Keratinocyte (primary cell): ENCODE results near the gene PTGES. TPM values are rescaled to one million over a fixed set of nuclear protein-coding genes. Genes with fewer than 3 reads are reported as not detected.
"Not testable (repeated sequence)": the region's sequence is repeated elsewhere in the genome, so short reads cannot be mapped to it uniquely, and the experiment has no call there.

Experiments used
- DNase-seq: peaks from one replicate; pipeline ENCODE4 v3.0.0-alpha.2; 2011; ENCODE audit warnings: low read depth, missing footprints, low spot score
- FAIRE-seq: peaks from 2 replicates; lab custom pipeline; 2011; peaks lifted over from hg19 to GRCh38; lab: Jason Lieb, UNC
- H2AFZ ChIP-seq: 2 replicates; pipeline ENCODE4 v1.6.0; 2012; ENCODE audit warnings: low read length, control low read depth, inconsistent platforms; ENCODE audit not compliant: control insufficient read depth
- H3K27ac ChIP-seq: 2 replicates; pipeline ENCODE4 v1.5.1; 2011; ENCODE audit warnings: low read length; ENCODE audit not compliant: control insufficient read depth, insufficient read depth
- H3K27me3 ChIP-seq: 3 replicates; pipeline ENCODE4 v1.6.0; 2011; ENCODE audit warnings: low read length; ENCODE audit not compliant: control insufficient read depth, insufficient read depth; ENCODE audit errors: extremely low read depth
- H3K36me3 ChIP-seq, 2 experiments: 2 replicates in 1 of 2; 3 replicates in 1 of 2; pipeline ENCODE4 v1.5.1; 2011; ENCODE audit warnings: low read length in 2 of 2, mild to moderate bottlenecking in 1 of 2; ENCODE audit not compliant: control insufficient read depth in 2 of 2, insufficient read depth in 2 of 2; ENCODE audit errors: extremely low read depth in 1 of 2
- H3K4me1 ChIP-seq: 3 replicates; pipeline ENCODE4 v1.5.1; 2011; ENCODE audit warnings: low read length; ENCODE audit not compliant: control insufficient read depth, insufficient read depth; ENCODE audit errors: extremely low read depth
- H3K4me2 ChIP-seq: 3 replicates; pipeline ENCODE4 v1.6.0; 2011; ENCODE audit warnings: low read depth, low read length; ENCODE audit not compliant: control insufficient read depth, insufficient read depth; ENCODE audit errors: extremely low read depth
- H3K4me3 ChIP-seq, 3 experiments: fragments of 200-600 bp in 1 of 3; sonication (generic) in 1 of 3; 2 replicates in 2 of 3; 3 replicates in 1 of 3; pipeline ENCODE4 v1.5.1; 2011 to 2016; ENCODE audit warnings: low read length in 3 of 3, mild to moderate bottlenecking in 3 of 3, control low read depth in 2 of 3, inconsistent platforms in 1 of 3, low read depth in 1 of 3, mixed read lengths in 1 of 3, mixed run types in 1 of 3, moderate library complexity in 1 of 3; ENCODE audit not compliant: control insufficient read depth in 2 of 3, insufficient read depth in 2 of 3; ENCODE audit errors: extremely low read depth in 1 of 3
- H3K79me2 ChIP-seq: 2 replicates; pipeline ENCODE4 v1.6.0; 2012; ENCODE audit warnings: low read length; ENCODE audit not compliant: control insufficient read depth, insufficient read depth
- H3K9ac ChIP-seq: 3 replicates; pipeline ENCODE4 v1.6.0; 2011; ENCODE audit warnings: low read length; ENCODE audit not compliant: control insufficient read depth, insufficient read depth; ENCODE audit errors: extremely low read depth
- H3K9me1 ChIP-seq: 3 replicates; pipeline ENCODE4 v1.6.0; 2011; ENCODE audit warnings: low read length; ENCODE audit not compliant: control insufficient read depth, insufficient read depth; ENCODE audit errors: extremely low read depth
- H3K9me3 ChIP-seq: 2 replicates; pipeline ENCODE4 v1.5.1; 2012; ENCODE audit warnings: low read depth, low read length; ENCODE audit not compliant: control insufficient read depth
- H4K20me1 ChIP-seq: 3 replicates; pipeline ENCODE4 v1.6.0; 2011; ENCODE audit warnings: low read length; ENCODE audit not compliant: control insufficient read depth, insufficient read depth; ENCODE audit errors: extremely low read depth
- CTCF ChIP-seq, 3 experiments: IDR thresholded peaks in 1 of 3; conservative IDR thresholded peaks in 1 of 3; optimal IDR thresholded peaks in 1 of 3; 2 replicates in 2 of 3; 3 replicates in 1 of 3; pipeline versions ENCODE3 to v1.5.1; 2011; ENCODE audit warnings: low read length in 3 of 3, mild to moderate bottlenecking in 3 of 3, moderate library complexity in 2 of 3, control low read depth in 1 of 3, inconsistent platforms in 1 of 3; ENCODE audit not compliant: insufficient read depth in 2 of 3; ENCODE audit errors: extremely low read depth in 1 of 3
- EZH2 ChIP-seq: IDR thresholded peaks from one replicate; pipeline ENCODE4 v1.6.1; 2012; ENCODE audit warnings: inconsistent platforms, mild to moderate bottlenecking, low read length, moderate library complexity
- dilution Hi-C: fragments of 300-500 bp; cut with MboI; formaldehyde crosslinking; loops from one replicate; pipeline ENCODE4 v1.7.0; 2020; ENCODE audit warnings: low sequenced_read_pairs; ENCODE audit not compliant: extremely low pct_ligation_motif_present
- polyA plus RNA-seq, 5 experiments: library from polyadenylated mRNA; depleted of rRNA in 3 of 5; stranded (reverse) in 3 of 5; stranded (forward) in 1 of 5; unstranded in 1 of 5; fragments of >200 nt; gene quantifications; 1 replicate in 1 of 5; 2 replicates in 3 of 5; 3 replicates in 1 of 5; pipeline versions ENCODE4 v1.2.1 to v1.2.3, GENCODE V29; 2011 to 2012; ENCODE audit warnings: missing spikeins in 2 of 5, low read depth in 1 of 5, low replicate concordance in 1 of 5

The PTGES gene
- polyA plus RNA-seq, 1 donor (not counting 4 experiments of a cell fraction or from before 2014, with no cell fraction given): 19.7 TPM

DNA sequence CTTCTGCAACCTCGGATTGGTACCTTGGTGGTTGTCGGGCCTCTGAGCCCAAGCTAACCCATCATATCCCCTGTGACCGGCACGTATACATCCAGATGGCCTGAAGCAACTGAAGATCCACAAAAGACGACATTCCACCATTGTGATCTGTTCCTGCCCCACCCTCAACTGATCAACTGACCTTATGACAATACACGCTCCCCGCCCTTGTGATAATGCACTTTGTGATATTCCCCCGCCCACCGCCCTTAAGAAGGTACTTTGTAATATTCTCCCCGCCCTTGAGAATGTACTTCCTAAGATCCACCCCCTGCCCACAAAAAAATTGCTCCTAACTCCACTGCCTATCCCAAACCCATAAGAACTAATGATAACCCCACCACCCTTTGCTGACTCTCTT lies 33.6 kb upstream of the PTGES start:
- Histone ChIP-seq H2AFZ (no peak overlapping the region), H4K20me1 (no peaks in the 10 kb centered on the region), H3K36me3 (no peaks in the 10 kb centered on the region), H3K27me3 (no peaks in the 10 kb centered on the region), H3K4me2 (no peak overlapping the region), H3K27ac (no peak overlapping the region), H3K79me2 (no peaks in the 10 kb centered on the region), H3K4me3 (no peak overlapping the region), H3K9me1 (no peaks in the 10 kb centered on the region), H3K4me1 (no peaks in the 10 kb centered on the region), H3K9ac (no peak overlapping the region), H3K9me3 (no peaks in the 10 kb centered on the region)
- TF ChIP-seq CTCF (optimal IDR thresholded peaks at IDR 0.05 in 1 of 3, IDR thresholded peaks at IDR 0.05 in 1 of 3, conservative IDR thresholded peaks at IDR 0.05 in 1 of 3; ENCODE audit: extremely low read depth in 1 of 3, insufficient read depth in 2 of 3, low read length in 3 of 3) (no peak), EZH2 (no peak)
- dilution Hi-C loops: no loop called here
- DNase-seq: no peak
- no peak for FAIRE-seq

- Histone ChIP-seq H3K27ac (no peak overlapping the region), H3K4me1 (no peaks in the 10 kb centered on the region), H3K4me2 (no peak overlapping the region), H4K20me1 (no peaks in the 10 kb centered on the region), H3K9me1 (no peaks in the 10 kb centered on the region), H3K27me3 (no peaks in the 10 kb centered on the region), H3K9me3 (no peaks in the 10 kb centered on the region), H3K36me3 (no peaks in the 10 kb centered on the region), H2AFZ (no peak overlapping the region), H3K9ac (no peak overlapping the region), H3K79me2 (no peaks in the 10 kb centered on the region), H3K4me3 (no peak overlapping the region)
- no peak for TF ChIP-seq EZH2
- no peak for TF ChIP-seq CTCF (optimal IDR thresholded peaks at IDR 0.05 in 1 of 3, IDR thresholded peaks at IDR 0.05 in 1 of 3, conservative IDR thresholded peaks at IDR 0.05 in 1 of 3; ENCODE audit: extremely low read depth in 1 of 3, insufficient read depth in 2 of 3, low read length in 3 of 3)
- FAIRE-seq: no peak
- no peak for DNase-seq
- dilution Hi-C loops: no loop called here
Measured at GRCh38 chr9:129785866-129786265, 33.0 kb upstream of the PTGES start.

DNA sequence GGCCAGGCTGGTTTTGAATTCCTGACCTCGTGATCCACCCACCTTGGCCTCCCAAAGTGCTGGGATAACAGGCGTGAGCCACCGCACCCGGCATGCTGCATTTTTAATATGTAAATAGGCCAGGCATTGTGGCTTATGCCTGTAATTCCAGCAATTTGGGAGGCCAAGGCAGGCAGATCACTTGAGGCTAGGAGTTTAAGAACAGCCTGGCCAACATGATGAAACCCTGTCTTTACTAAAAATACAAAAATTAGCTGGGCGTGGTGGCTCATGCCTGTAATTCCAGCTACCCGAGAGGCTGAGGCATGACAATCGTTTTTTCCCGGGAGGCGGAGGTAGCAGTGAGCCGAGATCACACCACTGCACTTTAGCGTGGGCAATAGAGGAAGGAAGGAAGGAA lies 32.1 kb upstream of the PTGES start:
- H3K4me3 ChIP-seq, FAIRE-seq, H3K4me2 ChIP-seq, H4K20me1 ChIP-seq, dilution Hi-C loops, DNase-seq, H3K27ac ChIP-seq, H3K36me3 ChIP-seq, H3K4me1 ChIP-seq, H3K79me2 ChIP-seq, H3K9ac ChIP-seq, H3K27me3 ChIP-seq, H3K9me1 ChIP-seq, H2AFZ ChIP-seq, H3K9me3 ChIP-seq: not testable (repeated sequence)
